HepG2 (cell line): Measurements from ENCODE around the gene GPLD1.

Source experiments
- HOXA3 ChIP-seq: sonication (generic); formaldehyde crosslinking; IDR thresholded peaks from 2 replicates; pipeline ENCODE4 v1.5.0; 2020; ENCODE audit warnings: missing genetic modification reagents
- KDM1A ChIP-seq: IDR thresholded peaks from 2 replicates; pipeline ENCODE4 v1.6.1; 2016; ENCODE audit warnings: missing compliant biosample characterization
- MIXL1 ChIP-seq: IDR thresholded peaks from 2 replicates; pipeline ENCODE4 v1.6.1; 2016

- TF ChIP-seq KDM1A (no peak), HOXA3 (CRISPR knock-in tag) (no peak), MIXL1 (CRISPR knock-in tag) (no peak)
Observed at GRCh38 chr6:24464253-24465038, 24.9 kb downstream of the GPLD1 start.
